Activated T-helper 17 cell treated with anti-CD3 and anti-CD28 coated beads, Interleukin-2, amount 50 U/mL, for 72 hours (primary cell): ENCODE measurements around the gene CIBAR2. TPM values are rescaled to one million over a fixed set of nuclear protein-coding genes. Genes with fewer than 3 reads are reported as not detected.
"Not testable (repeated sequence)": the region's sequence is repeated elsewhere in the genome, so short reads cannot be mapped to it uniquely, and the experiment has no call there.

Source experiments
- ATAC-seq: fragments of 150-1000 bp; cut with Tn5 transposase; replicated peaks from 2 replicates; pipeline ENCODE4 v1.10.0; 2021; ENCODE audit warnings: mild to moderate bottlenecking, moderate library complexity
- H3K27ac Mint-ChIP-seq: one replicate; pipeline ENCODE4 v1.8.0; 2022; ENCODE audit warnings: mixed read lengths
- H3K27me3 Mint-ChIP-seq: one replicate; pipeline ENCODE4 v1.8.0; 2022; ENCODE audit warnings: mixed read lengths
- H3K36me3 Mint-ChIP-seq: one replicate; pipeline ENCODE4 v1.8.0; 2022; ENCODE audit warnings: low read depth, mild to moderate bottlenecking, mixed read lengths
- H3K4me1 Mint-ChIP-seq: one replicate; pipeline ENCODE4 v1.8.0; 2022; ENCODE audit warnings: mixed read lengths
- H3K4me3 Mint-ChIP-seq: one replicate; pipeline ENCODE4 v1.8.0; 2022; ENCODE audit warnings: mild to moderate bottlenecking, mixed read lengths
- H3K9me3 Mint-ChIP-seq: one replicate; pipeline ENCODE4 v1.8.0; 2022; ENCODE audit warnings: mixed read lengths
- total RNA-seq, 2 donors: library from RNA; stranded (reverse); gene quantifications; one replicate each; pipeline ENCODE4 v1.2.3, GENCODE V29; 2022

Gene CIBAR2
- total RNA-seq, 2 donors from 2014 or later = 0.34 TPM; not detected in 1

- H3K4me1 Mint-ChIP-seq = peaks cover 9% of the 10 kb centered on the region
- H3K27ac Mint-ChIP-seq = peak overlapping the region; percentile 22
- no peak overlapping the region for H3K4me3 Mint-ChIP-seq
- no peaks in the 10 kb centered on the region for H3K9me3 Mint-ChIP-seq
- no peaks in the 10 kb centered on the region for H3K27me3 Mint-ChIP-seq
- no peaks in the 10 kb centered on the region for H3K36me3 Mint-ChIP-seq
- peak; percentile 31 for ATAC-seq
These were observed 14.6 kb upstream of the CIBAR2 start for GRCh38 chr16:85126705-85127378.

DNA sequence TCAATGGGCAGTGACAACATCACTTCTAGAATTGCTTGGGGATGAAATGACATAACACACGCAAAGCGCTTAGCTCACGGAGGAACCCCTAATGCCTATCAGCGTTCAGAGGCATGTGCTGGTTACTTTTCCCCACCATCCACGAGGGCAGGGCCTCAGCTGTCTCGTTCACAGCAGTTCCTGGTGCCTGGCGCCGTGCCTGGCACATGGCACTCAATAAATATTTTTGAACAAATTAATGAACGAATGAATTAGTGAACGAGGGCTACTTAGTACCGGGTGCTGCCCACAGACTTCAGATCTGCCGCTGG lies 14.1 kb upstream of the CIBAR2 start:
- peak overlapping the region; percentile 22 for H3K27ac Mint-ChIP-seq
- H3K36me3 Mint-ChIP-seq = no peaks in the 10 kb centered on the region
- no peaks in the 10 kb centered on the region for H3K9me3 Mint-ChIP-seq
- no peak overlapping the region for H3K4me3 Mint-ChIP-seq
- peaks cover 9% of the 10 kb centered on the region for H3K4me1 Mint-ChIP-seq
- ATAC-seq = no peak
- H3K27me3 Mint-ChIP-seq = no peaks in the 10 kb centered on the region

- peaks cover 9% of the 10 kb centered on the region for H3K4me1 Mint-ChIP-seq
- no peak overlapping the region for H3K27ac Mint-ChIP-seq
- H3K27me3 Mint-ChIP-seq = no peaks in the 10 kb centered on the region
- no peaks in the 10 kb centered on the region for H3K9me3 Mint-ChIP-seq
- no peak overlapping the region for H3K4me3 Mint-ChIP-seq
- no peaks in the 10 kb centered on the region for H3K36me3 Mint-ChIP-seq
- ATAC-seq = no peak
These were observed 13.5 kb upstream of the CIBAR2 start for GRCh38 chr16:85125570-85126393.

DNA sequence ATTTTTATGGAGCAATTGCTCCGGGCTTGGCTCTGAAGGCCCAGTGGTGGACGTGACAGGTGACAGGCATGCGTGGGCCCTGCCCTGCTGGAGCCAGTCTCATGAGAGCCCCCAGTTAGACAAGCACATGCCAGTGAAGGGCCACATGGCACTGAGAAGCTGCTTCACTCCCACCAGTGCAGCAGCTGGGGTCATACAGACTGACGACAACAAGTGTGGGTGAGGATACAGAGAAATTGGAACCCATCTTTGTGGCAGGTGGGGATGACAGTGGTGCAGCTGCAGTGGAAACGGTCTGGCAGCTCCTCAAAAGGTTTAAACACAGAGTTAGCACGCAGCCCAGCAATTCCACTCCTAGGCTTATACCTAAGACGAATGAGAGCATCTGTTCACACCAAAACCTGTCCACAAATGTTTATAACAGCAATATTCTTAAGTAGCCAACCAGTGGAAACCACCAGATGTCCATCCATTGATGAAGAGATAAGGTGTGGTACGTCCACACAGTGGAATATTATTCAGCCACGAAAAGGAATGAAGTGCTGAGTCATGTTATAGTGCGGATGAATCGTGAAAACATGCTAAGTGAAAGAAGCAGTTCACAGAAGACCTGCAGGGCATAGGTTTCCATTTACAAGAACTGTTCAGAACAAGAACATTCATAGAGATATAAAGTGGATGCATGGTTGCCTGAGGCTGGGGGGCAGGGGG lies 12.5 kb upstream of the CIBAR2 start:
- ATAC-seq = no peak
- Mint-ChIP-seq H3K4me1 (peaks cover 9% of the 10 kb centered on the region), H3K36me3 (no peaks in the 10 kb centered on the region), H3K9me3 (no peaks in the 10 kb centered on the region), H3K27me3 (no peaks in the 10 kb centered on the region), H3K4me3 (no peak overlapping the region), H3K27ac (no peak overlapping the region)

DNA sequence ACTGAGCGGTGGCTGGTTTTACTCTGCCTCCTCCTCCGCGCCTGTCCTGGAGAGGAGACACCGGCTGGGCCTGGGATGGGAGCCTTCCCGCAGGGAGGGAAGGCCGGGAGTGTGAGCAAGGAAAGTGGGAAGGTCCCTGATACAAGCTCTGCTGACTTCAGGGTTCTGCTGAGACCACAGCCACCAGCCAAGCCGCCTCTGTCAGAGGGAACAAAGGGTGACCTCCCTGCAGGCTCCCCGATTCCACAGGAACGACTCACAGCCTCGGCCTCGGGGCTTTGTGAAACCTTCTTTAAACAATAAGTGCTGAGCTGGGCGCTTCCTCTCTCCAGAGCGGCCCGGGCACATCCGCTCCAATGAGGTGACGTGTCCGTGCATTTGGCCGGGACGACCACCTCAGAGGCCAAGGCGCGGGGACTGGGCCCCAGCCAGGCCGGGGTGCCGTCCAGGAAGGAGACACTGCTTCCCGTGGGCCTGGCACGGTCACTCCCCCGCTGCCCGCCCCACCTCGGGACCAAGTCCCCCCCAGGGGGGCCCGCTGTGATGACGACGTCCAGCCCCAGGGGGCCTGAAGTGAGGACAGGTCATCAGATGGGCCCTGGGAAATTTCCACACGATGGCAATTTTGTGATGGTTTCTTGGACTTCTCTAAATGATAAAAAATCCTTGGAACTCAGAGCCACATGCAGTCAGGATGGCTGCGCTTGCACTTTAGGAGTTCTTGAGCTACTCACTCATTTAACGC lies 11.8 kb upstream of the CIBAR2 start:
- H3K27me3 Mint-ChIP-seq = no peaks in the 10 kb centered on the region
- no peak overlapping the region for H3K27ac Mint-ChIP-seq
- no peaks in the 10 kb centered on the region for H3K9me3 Mint-ChIP-seq
- H3K36me3 Mint-ChIP-seq = no peaks in the 10 kb centered on the region
- peaks cover 9% of the 10 kb centered on the region for H3K4me1 Mint-ChIP-seq
- H3K4me3 Mint-ChIP-seq = no peak overlapping the region
- ATAC-seq = no peak

GRCh38 chr16:85123441-85123840 lies 11.2 kb upstream of the CIBAR2 start:
- H3K36me3 Mint-ChIP-seq, H3K27ac Mint-ChIP-seq, ATAC-seq, H3K27me3 Mint-ChIP-seq, H3K4me1 Mint-ChIP-seq, H3K9me3 Mint-ChIP-seq, H3K4me3 Mint-ChIP-seq: not testable (repeated sequence)

GRCh38 chr16:85120006-85120340 lies 7.7 kb upstream of the CIBAR2 start:
- Mint-ChIP-seq H3K36me3 (no peaks in the 10 kb centered on the region), H3K4me3 (no peak overlapping the region), H3K9me3 (no peaks in the 10 kb centered on the region), H3K4me1 (peaks cover 2% of the 10 kb centered on the region), H3K27ac (no peak overlapping the region), H3K27me3 (no peaks in the 10 kb centered on the region)
- ATAC-seq = no peak

GRCh38 chr16:85117418-85117817 lies 5.1 kb upstream of the CIBAR2 start:
- Mint-ChIP-seq H3K4me3 (no peak overlapping the region), H3K27ac (no peak overlapping the region), H3K9me3 (no peaks in the 10 kb centered on the region), H3K36me3 (no peaks in the 10 kb centered on the region), H3K27me3 (no peaks in the 10 kb centered on the region), H3K4me1 (peaks cover 5% of the 10 kb centered on the region)
- ATAC-seq = no peak

DNA sequence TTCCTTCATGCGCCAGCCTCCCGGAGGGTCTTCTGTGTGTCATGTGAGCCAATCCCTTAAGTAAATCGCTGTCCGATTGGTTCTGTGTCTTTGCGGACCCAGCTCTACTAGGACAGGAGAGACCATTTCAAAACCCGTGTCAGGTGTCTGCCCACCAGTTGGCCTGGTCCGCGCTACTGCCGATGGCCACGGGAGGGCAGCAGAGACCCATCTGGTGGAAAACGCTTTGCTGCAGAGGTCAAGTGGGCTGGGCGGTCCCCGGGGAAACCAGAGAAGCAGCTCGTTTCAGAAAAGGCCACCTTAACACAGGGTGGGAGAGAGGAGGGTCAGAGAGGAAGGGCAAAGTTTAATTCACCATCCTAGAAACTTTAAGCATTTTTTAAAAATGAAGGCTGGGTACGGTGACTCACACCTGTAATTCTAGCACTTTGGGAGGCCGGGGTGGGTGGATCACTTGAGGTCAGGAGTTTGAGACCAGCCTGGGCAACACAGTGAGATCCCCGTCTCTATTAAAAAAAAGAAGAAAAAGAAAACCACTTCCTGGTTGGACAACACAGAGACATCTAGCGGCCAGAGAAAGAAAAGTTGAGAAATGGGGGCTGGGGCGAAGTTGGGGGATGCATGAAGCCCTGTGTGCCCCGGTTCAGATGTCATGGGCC lies 2.8 kb upstream of the CIBAR2 start:
- H3K27me3 Mint-ChIP-seq = no peaks in the 10 kb centered on the region
- H3K36me3 Mint-ChIP-seq = no peaks in the 10 kb centered on the region
- peaks cover 5% of the 10 kb centered on the region for H3K4me1 Mint-ChIP-seq
- H3K27ac Mint-ChIP-seq = peak overlapping the region; percentile 63
- no peaks in the 10 kb centered on the region for H3K9me3 Mint-ChIP-seq
- peak overlapping the region; percentile 60 for H3K4me3 Mint-ChIP-seq
- peak; percentile 92 for ATAC-seq

GRCh38 chr16:85113913-85114312 lies 1.6 kb upstream of the CIBAR2 start:
- Mint-ChIP-seq H3K27ac (no peak overlapping the region), H3K36me3 (no peaks in the 10 kb centered on the region)

GRCh38 chr16:85113168-85113733 lies 979 bp upstream of the CIBAR2 start:
- Mint-ChIP-seq H3K36me3 (no peaks in the 10 kb centered on the region), H3K27ac (no peak overlapping the region), H3K4me1 (peaks cover 5% of the 10 kb centered on the region), H3K4me3 (no peak overlapping the region), H3K9me3 (no peaks in the 10 kb centered on the region), H3K27me3 (no peaks in the 10 kb centered on the region)
- ATAC-seq = no peak

More at GRCh38 chr16:85113913-85114312, 1.6 kb upstream of the CIBAR2 start:
- peaks cover 5% of the 10 kb centered on the region for H3K4me1 Mint-ChIP-seq
- no peaks in the 10 kb centered on the region for H3K9me3 Mint-ChIP-seq
- ATAC-seq = no peak
- H3K27me3 Mint-ChIP-seq = no peaks in the 10 kb centered on the region
- no peak overlapping the region for H3K4me3 Mint-ChIP-seq

DNA sequence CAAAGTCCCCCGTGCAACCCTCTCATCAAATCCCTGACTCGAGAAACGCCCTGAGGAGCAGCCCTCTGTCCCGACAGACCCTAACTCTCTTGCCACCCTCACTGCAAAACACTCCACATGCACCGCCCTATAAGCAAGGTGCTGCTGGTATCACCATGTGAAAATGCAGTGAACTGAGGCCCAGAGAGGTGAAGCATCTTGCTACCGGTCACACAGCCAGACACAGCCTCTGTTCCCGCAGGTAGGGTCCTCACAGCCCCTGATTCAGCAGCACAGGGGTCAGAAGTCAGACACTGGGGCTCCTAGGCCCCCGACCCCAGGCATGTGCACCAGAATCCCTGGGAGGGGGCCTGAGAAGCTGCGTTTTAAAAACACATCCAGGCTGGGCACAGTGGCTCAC lies 1.1 kb downstream of the CIBAR2 start:
- Mint-ChIP-seq H3K4me3 (no peak overlapping the region), H3K4me1 (peaks cover 5% of the 10 kb centered on the region), H3K36me3 (no peaks in the 10 kb centered on the region), H3K27ac (no peak overlapping the region), H3K9me3 (no peaks in the 10 kb centered on the region), H3K27me3 (no peaks in the 10 kb centered on the region)
- ATAC-seq = no peak

DNA sequence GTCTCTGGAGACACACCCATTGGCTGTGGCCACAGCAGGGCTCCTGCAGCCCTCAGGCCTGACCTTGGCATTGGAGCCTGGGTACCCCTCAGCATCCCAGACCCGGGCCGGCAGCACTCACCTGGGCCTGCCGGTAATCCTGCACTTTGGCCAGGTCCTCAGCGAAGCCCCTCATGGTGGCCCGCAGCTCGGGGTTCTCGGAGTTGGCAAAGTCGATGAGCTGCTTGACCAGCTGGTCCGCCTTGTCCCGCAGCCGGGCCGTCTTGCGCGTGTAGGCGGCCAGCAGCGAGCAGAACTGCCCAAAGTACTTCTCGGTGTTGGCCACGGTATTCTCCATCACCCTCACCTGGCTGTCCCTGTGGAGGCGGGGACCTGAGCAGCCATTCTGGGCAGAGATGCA lies 2.2 kb downstream of the CIBAR2 start:
- Mint-ChIP-seq H3K27ac (no peak overlapping the region), H3K4me1 (peaks cover 12% of the 10 kb centered on the region), H3K27me3 (no peaks in the 10 kb centered on the region), H3K4me3 (no peak overlapping the region), H3K36me3 (no peaks in the 10 kb centered on the region), H3K9me3 (no peaks in the 10 kb centered on the region)
- no peak for ATAC-seq

GRCh38 chr16:85107532-85107931 lies 4.7 kb downstream of the CIBAR2 start:
- Mint-ChIP-seq H3K27ac (no peak overlapping the region), H3K27me3 (no peaks in the 10 kb centered on the region), H3K4me1 (peaks cover 18% of the 10 kb centered on the region), H3K9me3 (no peaks in the 10 kb centered on the region), H3K36me3 (no peaks in the 10 kb centered on the region), H3K4me3 (no peak overlapping the region)
- no peak for ATAC-seq
